Effector memory CD4-positive, alpha-beta T cell (primary cell): Measurements from ENCODE around the gene TPPP.

ENCODE experiments used
- DNase-seq, 3 donors: peaks; one replicate each; pipeline ENCODE4 v3.0.0-alpha.2; 2020
- H3K27ac ChIP-seq: 2 replicates; pipeline ENCODE4 v1.7.0; 2013; ENCODE audit warnings: mild to moderate bottlenecking, low read length, moderate library complexity; ENCODE audit not compliant: insufficient read depth, poor library complexity, severe bottlenecking
- H3K27me3 ChIP-seq: replicated peaks from 2 replicates; pipeline ENCODE4 v1.7.0; 2013; ENCODE audit warnings: mild to moderate bottlenecking, low read length; ENCODE audit not compliant: insufficient read depth, control insufficient read depth, poor library complexity, severe bottlenecking
- H3K36me3 ChIP-seq: 2 replicates; pipeline ENCODE4 v1.7.0; 2013; ENCODE audit warnings: mild to moderate bottlenecking, low read length, moderate library complexity; ENCODE audit not compliant: control insufficient read depth, insufficient read depth
- H3K4me1 ChIP-seq: 2 replicates; pipeline ENCODE4 v1.7.0; 2013; ENCODE audit warnings: low read length, mild to moderate bottlenecking; ENCODE audit not compliant: control insufficient read depth, insufficient read depth, poor library complexity, severe bottlenecking
- H3K4me3 ChIP-seq: 2 replicates; pipeline ENCODE4 v1.7.0; 2013; ENCODE audit warnings: low read length, low read depth, mild to moderate bottlenecking; ENCODE audit not compliant: insufficient read depth, poor library complexity, severe bottlenecking
- H3K9me3 ChIP-seq: 2 replicates; pipeline ENCODE4 v1.7.0; 2013; ENCODE audit warnings: mild to moderate bottlenecking, low read length, moderate library complexity; ENCODE audit not compliant: control insufficient read depth

TPPP gene

GRCh38 chr5:655406-655805 lies 37.7 kb downstream of the TPPP start:
- Histone ChIP-seq H3K4me3 (no peak overlapping the region), H3K27me3 (no peaks in the 10 kb centered on the region), H3K36me3 (peaks cover 11% of the 10 kb centered on the region), H3K4me1 (no peaks in the 10 kb centered on the region), H3K9me3 (peaks cover 7% of the 10 kb centered on the region), H3K27ac (no peak overlapping the region)
- DNase-seq, result no peak

DNA sequence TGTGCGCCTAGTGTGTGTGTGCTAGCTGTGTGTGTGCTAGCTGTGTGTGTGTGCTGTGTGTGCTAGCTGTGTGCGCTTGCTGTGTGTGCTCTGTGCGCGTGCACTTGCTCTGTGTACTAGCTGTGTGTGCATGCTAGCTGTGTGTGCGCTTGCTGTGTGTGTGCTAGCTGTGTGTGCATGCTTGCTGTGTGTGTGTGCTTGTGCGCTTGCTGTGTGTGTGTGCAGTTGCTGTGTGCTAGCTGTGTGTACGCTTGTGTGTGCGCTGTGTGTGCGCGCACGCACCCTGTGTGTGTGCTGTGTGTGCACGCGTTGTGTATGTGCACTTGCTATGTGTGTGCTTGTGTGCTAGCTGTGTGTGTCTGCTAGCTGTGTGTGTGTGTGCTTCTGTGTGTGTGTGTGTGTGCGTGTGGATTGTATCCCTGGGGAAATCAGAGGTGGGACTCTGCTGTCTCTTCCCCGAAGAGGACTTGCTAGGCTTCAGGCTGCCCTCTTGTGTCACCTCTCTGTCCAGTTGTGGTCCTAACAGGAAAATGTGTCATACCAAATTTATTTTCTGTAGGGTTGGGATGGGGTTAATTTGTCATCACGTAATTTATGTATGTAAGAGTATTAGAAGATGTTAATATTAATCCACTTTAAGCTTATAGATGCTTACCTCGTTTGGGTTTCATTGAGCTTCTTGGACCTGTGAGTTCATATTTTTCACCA lies 38.9 kb downstream of the TPPP start:
- Histone ChIP-seq H3K4me3 (no peak overlapping the region), H3K27ac (no peak overlapping the region), H3K36me3 (peaks cover 8% of the 10 kb centered on the region), H3K4me1 (no peaks in the 10 kb centered on the region), H3K27me3 (no peaks in the 10 kb centered on the region), H3K9me3 (peaks cover 7% of the 10 kb centered on the region)
- no peak for DNase-seq

- no peak overlapping the region for H3K27ac ChIP-seq
- H3K9me3 ChIP-seq, result peaks cover 4% of the 10 kb centered on the region
- no peaks in the 10 kb centered on the region for H3K27me3 ChIP-seq
- DNase-seq, result no peak
- H3K36me3 ChIP-seq, result peaks cover 8% of the 10 kb centered on the region
- no peaks in the 10 kb centered on the region for H3K4me1 ChIP-seq
- H3K4me3 ChIP-seq, result no peak overlapping the region
Measured at GRCh38 chr5:652773-653350, 40.3 kb downstream of the TPPP start.

DNA sequence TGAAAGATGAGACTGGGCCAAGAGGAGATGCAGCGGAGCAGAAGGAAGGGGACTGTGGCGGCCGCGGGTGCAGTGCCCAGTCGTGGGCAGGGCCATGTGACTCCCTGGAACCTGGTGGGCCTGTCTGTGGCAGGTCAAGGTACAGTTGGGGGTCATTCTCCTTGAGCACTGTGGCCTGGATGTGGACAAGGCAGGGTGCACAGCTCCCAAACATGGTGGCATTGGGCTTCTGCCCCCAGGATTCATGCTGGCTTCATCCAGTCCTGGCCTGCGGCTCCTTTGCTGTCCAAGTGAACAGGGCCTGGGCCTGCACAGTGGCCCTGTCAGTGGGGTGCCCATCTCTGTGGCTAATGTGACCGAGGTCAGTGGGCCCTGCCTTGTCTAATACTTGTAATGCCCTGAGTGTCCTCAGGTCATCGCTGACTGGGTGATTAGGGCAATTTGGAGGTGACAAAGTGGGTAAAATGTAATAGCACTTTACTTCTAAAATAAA lies 41.1 kb downstream of the TPPP start:
- Histone ChIP-seq H3K4me3 (no peak overlapping the region), H3K27me3 (no peaks in the 10 kb centered on the region), H3K9me3 (no peaks in the 10 kb centered on the region), H3K36me3 (peaks cover 12% of the 10 kb centered on the region), H3K4me1 (no peaks in the 10 kb centered on the region), H3K27ac (no peak overlapping the region)
- no peak for DNase-seq

GRCh38 chr5:651296-652022 lies 41.7 kb downstream of the TPPP start:
- Histone ChIP-seq H3K36me3 (peaks cover 12% of the 10 kb centered on the region), H3K27ac (no peak overlapping the region)

GRCh38 chr5:647727-648126 lies 45.4 kb downstream of the TPPP start:
- DNase-seq, result no peak
- H3K27ac ChIP-seq, result no peak overlapping the region
- H3K4me3 ChIP-seq, result no peak overlapping the region
- no peaks in the 10 kb centered on the region for H3K27me3 ChIP-seq
- no peaks in the 10 kb centered on the region for H3K4me1 ChIP-seq
- H3K36me3 ChIP-seq, result peaks cover 14% of the 10 kb centered on the region
- no peaks in the 10 kb centered on the region for H3K9me3 ChIP-seq

More at GRCh38 chr5:651296-652022, 41.7 kb downstream of the TPPP start:
- H3K9me3 ChIP-seq, result no peaks in the 10 kb centered on the region
- no peak for DNase-seq
- H3K4me3 ChIP-seq, result no peak overlapping the region
- no peaks in the 10 kb centered on the region for H3K27me3 ChIP-seq
- no peaks in the 10 kb centered on the region for H3K4me1 ChIP-seq

GRCh38 chr5:647311-647710 lies 45.8 kb downstream of the TPPP start:
- H3K9me3 ChIP-seq, result no peaks in the 10 kb centered on the region
- peaks cover 12% of the 10 kb centered on the region for H3K36me3 ChIP-seq
- no peak overlapping the region for H3K4me3 ChIP-seq
- DNase-seq, result no peak
- no peak overlapping the region for H3K27ac ChIP-seq
- H3K27me3 ChIP-seq, result no peaks in the 10 kb centered on the region
- no peaks in the 10 kb centered on the region for H3K4me1 ChIP-seq

DNA sequence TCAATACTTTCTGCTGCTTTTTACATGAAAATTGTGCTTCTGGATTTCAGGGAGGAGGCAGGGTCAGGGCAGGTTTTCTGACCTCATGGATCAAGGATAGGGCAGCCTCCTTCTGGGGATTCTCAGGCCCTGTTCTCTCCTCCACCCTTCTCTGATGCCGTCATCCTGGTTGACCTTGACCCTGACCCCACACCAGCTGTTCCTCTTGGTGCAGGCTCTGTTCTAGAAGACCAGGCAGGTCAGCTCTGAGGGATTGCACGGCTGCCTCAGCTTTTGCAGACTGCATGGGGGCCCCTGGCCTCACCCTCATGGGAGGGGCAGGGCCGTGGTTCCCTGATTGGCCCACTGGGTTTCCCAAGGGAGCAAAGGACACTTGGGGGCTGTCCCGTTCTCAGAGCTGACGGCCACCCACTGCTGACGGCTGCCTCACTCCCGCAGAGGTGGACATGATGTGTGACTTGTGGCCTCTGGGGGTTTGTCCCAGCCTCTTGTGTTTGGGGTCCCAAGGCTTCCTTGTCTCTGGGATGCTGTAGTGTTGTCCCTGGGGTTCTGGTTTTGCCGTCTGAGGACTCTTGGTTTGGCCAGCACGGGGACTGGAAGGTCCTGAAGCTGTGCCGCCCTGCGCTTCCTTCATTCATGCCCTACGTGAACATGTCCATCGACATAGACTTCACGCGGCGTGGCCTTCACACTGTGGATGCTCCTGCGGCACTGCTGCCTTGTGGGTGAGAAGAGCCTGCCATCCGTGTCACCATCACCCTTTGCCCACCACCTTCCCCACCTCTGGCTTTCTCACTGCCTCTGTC lies 46.6 kb downstream of the TPPP start:
- H3K36me3 ChIP-seq, result peaks cover 12% of the 10 kb centered on the region
- no peaks in the 10 kb centered on the region for H3K4me1 ChIP-seq
- H3K4me3 ChIP-seq, result no peak overlapping the region
- H3K27ac ChIP-seq, result no peak overlapping the region
- H3K9me3 ChIP-seq, result no peaks in the 10 kb centered on the region
- no peaks in the 10 kb centered on the region for H3K27me3 ChIP-seq
- no peak for DNase-seq

DNA sequence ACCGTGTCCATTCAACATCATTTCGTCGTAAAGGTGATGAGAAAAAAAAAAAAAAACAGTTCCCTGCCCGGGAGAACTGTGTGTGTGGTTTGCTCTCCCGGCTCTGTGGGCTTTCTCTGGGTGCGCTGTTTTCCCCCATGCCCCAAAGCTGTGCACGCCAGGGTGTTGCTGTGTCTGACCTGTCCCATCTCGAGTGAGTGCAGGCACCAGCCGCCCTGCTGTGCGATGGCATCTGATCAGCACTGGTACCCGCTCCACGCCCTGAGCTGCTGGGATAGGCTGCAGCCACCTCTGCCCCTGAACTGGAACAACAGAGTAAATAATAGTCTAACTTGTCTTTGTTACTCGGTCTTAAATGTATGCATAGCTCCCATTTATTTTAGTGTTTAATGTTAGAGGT lies 47.7 kb downstream of the TPPP start:
- peaks cover 17% of the 10 kb centered on the region for H3K36me3 ChIP-seq
- no peaks in the 10 kb centered on the region for H3K4me1 ChIP-seq

More for the DNA sequence above, 47.7 kb downstream of the TPPP start:
- no peaks in the 10 kb centered on the region for H3K9me3 ChIP-seq
- H3K27me3 ChIP-seq, result no peaks in the 10 kb centered on the region
- H3K4me3 ChIP-seq, result no peak overlapping the region
- DNase-seq, result no peak
- no peak overlapping the region for H3K27ac ChIP-seq
